ENCODE measurements around the gene GNGT2.

GNGT2 gene

GRCh38 chr17:49229076-49229804 is 18.9 kb upstream of the GNGT2 start:
- no peak for DNase-seq

GRCh38 chr17:49227436-49228261 is 17.3 kb upstream of the GNGT2 start:
- DNase-seq: peak; percentile 52 to 76 (median 57)

- DNase-seq: no peak
Measured at GRCh38 chr17:49226771-49227435, 16.5 kb upstream of the GNGT2 start.

- DNase-seq: no peak
Measured at GRCh38 chr17:49225554-49226236, 15.3 kb upstream of the GNGT2 start.

- DNase-seq: no peak
Measured at GRCh38 chr17:49224997-49225337, 14.6 kb upstream of the GNGT2 start.

- peak in 2 of 4 experiments; percentile 17 to 38 for DNase-seq
Measured at GRCh38 chr17:49224198-49224996, 14.0 kb upstream of the GNGT2 start.

- DNase-seq: peak; percentile 31 to 68 (median 36)
Measured at GRCh38 chr17:49223517-49224197, 13.3 kb upstream of the GNGT2 start.

GRCh38 chr17:49223168-49223516 is 12.8 kb upstream of the GNGT2 start:
- DNase-seq: no peak

GRCh38 chr17:49219987-49220386 is 9.6 kb upstream of the GNGT2 start:
- DNase-seq: no peak

- DNase-seq: no peak
Measured at GRCh38 chr17:49218941-49219913, 8.9 kb upstream of the GNGT2 start.

GRCh38 chr17:49217651-49218413 is 7.5 kb upstream of the GNGT2 start:
- DNase-seq: peak in 2 of 4 experiments; percentile 24 to 34

GRCh38 chr17:49216953-49217650 is 6.7 kb upstream of the GNGT2 start:
- no peak for DNase-seq

- no peak for DNase-seq
Measured at GRCh38 chr17:49216482-49216881, 6.1 kb upstream of the GNGT2 start.

- DNase-seq: no peak
Measured at GRCh38 chr17:49214676-49215360, 4.4 kb upstream of the GNGT2 start.

GRCh38 chr17:49213847-49214246 is 3.5 kb upstream of the GNGT2 start:
- DNase-seq: no peak

GRCh38 chr17:49213399-49213798 is 3.0 kb upstream of the GNGT2 start:
- DNase-seq: no peak

- DNase-seq: no peak
Measured at GRCh38 chr17:49209061-49209571, 1.3 kb downstream of the GNGT2 start.

GRCh38 chr17:49204516-49204915 is 5.9 kb downstream of the GNGT2 start:
- DNase-seq: no peak

All from activated CD4-positive, CD25-positive, alpha-beta regulatory T cell (primary cell).